Ishikawa (cell line): ENCODE results near the gene NSMCE4A.

Experiments used
- CEBPB ChIP-seq: IDR thresholded peaks from 2 replicates; pipeline ENCODE4 v1.6.1; 2012
- CREB1 ChIP-seq: IDR thresholded peaks from 2 replicates; pipeline ENCODE4 v1.6.1; 2012; ENCODE audit warnings: low read depth
- EGR1 ChIP-seq: IDR thresholded peaks from 2 replicates; pipeline ENCODE4 v1.6.1; 2012
- EP300 ChIP-seq: IDR thresholded peaks from 2 replicates; pipeline ENCODE4 v1.6.1; 2012; ENCODE audit warnings: borderline replicate concordance
- FOXM1 ChIP-seq: IDR thresholded peaks from 2 replicates; pipeline ENCODE4 v1.6.1; 2012; ENCODE audit warnings: low read depth, borderline replicate concordance
- MAX ChIP-seq: IDR thresholded peaks from 2 replicates; pipeline ENCODE4 v1.6.1; 2012
- NFIC ChIP-seq: IDR thresholded peaks from 2 replicates; pipeline ENCODE4 v1.6.1; 2012
- RAD21 ChIP-seq: IDR thresholded peaks from 2 replicates; pipeline ENCODE4 v1.6.1; 2012; ENCODE audit warnings: low read depth
- REST ChIP-seq: IDR thresholded peaks from 2 replicates; pipeline ENCODE4 v1.6.1; 2012; ENCODE audit warnings: low read depth, mild to moderate bottlenecking
- TAF1 ChIP-seq: IDR thresholded peaks from 2 replicates; pipeline ENCODE4 v1.6.1; 2012; ENCODE audit warnings: low read depth, mild to moderate bottlenecking
- TCF12 ChIP-seq: IDR thresholded peaks from 2 replicates; pipeline ENCODE4 v1.6.1; 2012; ENCODE audit warnings: low read depth
- TEAD4 ChIP-seq: IDR thresholded peaks from 2 replicates; pipeline ENCODE4 v1.6.1; 2012
- USF1 ChIP-seq: IDR thresholded peaks from 2 replicates; pipeline ENCODE4 v1.6.1; 2012
- YY1 ChIP-seq: IDR thresholded peaks from 2 replicates; pipeline ENCODE4 v1.6.1; 2012; ENCODE audit warnings: low read depth
- ZBTB7A ChIP-seq: IDR thresholded peaks from 2 replicates; pipeline ENCODE4 v1.6.1; 2012; ENCODE audit warnings: low read depth

Gene NSMCE4A

GRCh38 chr10:121974535-121975294 is at the start of gene NSMCE4A:
TSS of gene NSMCE4A (minus strand) at chr10:121975217. CDS start at chr10:121975165, 52 bp downstream.
- TF ChIP-seq TEAD4 = peak; percentile 32
- TF ChIP-seq MAX = peak; percentile 95
- no peak for TF ChIP-seq REST
- no peak for TF ChIP-seq CREB1
- peak; percentile 79 for TF ChIP-seq TAF1
- peak; percentile 84; the same call in 1 of the 2 replicates for TF ChIP-seq YY1
- TF ChIP-seq TCF12 = peak; percentile 75
- peak; percentile 34; the same call in 1 of the 2 replicates for TF ChIP-seq RAD21
- TF ChIP-seq EGR1 = no peak
- no peak for TF ChIP-seq FOXM1
- peak; percentile 11; the same call in 1 of the 2 replicates for TF ChIP-seq NFIC
- TF ChIP-seq USF1 = no peak
- no peak; the same call in 1 of the 2 replicates for TF ChIP-seq CEBPB
- peak; percentile 11; the same call in 1 of the 2 replicates for TF ChIP-seq EP300

- TF ChIP-seq RAD21 (no peak), NFIC (no peak), TCF12 (no peak), CREB1 (no peak)
Observed at GRCh38 chr10:122022276-122022675, 47.3 kb upstream of the NSMCE4A start.

- TF ChIP-seq TEAD4 (no peak), ZBTB7A (no peak), NFIC (no peak), YY1 (no peak), REST (no peak), TCF12 (no peak), RAD21 (no peak), EP300 (no peak), MAX (no peak), EGR1 (no peak), USF1 (no peak)
Observed at GRCh38 chr10:122021828-122022227, 46.8 kb upstream of the NSMCE4A start.

GRCh38 chr10:122021379-122021778 is 46.4 kb upstream of the NSMCE4A start:
- no peak for TF ChIP-seq USF1
- TF ChIP-seq CREB1 = no peak
- TF ChIP-seq ZBTB7A = no peak
- TF ChIP-seq REST = no peak
- no peak for TF ChIP-seq EP300
- no peak for TF ChIP-seq YY1
- no peak for TF ChIP-seq TEAD4
- TF ChIP-seq NFIC = no peak
- no peak for TF ChIP-seq TCF12
- TF ChIP-seq FOXM1 = no peak
- no peak for TF ChIP-seq RAD21
- no peak for TF ChIP-seq CEBPB
- no peak for TF ChIP-seq MAX
- TF ChIP-seq TAF1 = no peak
- TF ChIP-seq EGR1 = no peak
